Bone marrow (tissue), 2 donors: ENCODE results near the gene PAQR5.
"Not testable (repeated sequence)": the region's sequence is repeated elsewhere in the genome, so short reads cannot be mapped to it uniquely, and the experiment has no call there.

ENCODE experiments used
- DNase-seq, 2 donors: peaks; one replicate each; lab custom pipeline; 2025; lab: John Stamatoyannopoulos, UW

The PAQR5 gene

GRCh38 chr15:69293741-69294615 is 4.7 kb upstream of the PAQR5 start:
- no peak for DNase-seq

GRCh38 chr15:69296606-69297005 is 2.1 kb upstream of the PAQR5 start:
- DNase-seq: no peak

GRCh38 chr15:69297642-69298353 is 914 bp upstream of the PAQR5 start:
- no peak for DNase-seq

GRCh38 chr15:69298354-69298696 is 387 bp upstream of the PAQR5 start:
- no peak for DNase-seq

GRCh38 chr15:69299451-69299886 is 757 bp downstream of the PAQR5 start:
- no peak for DNase-seq

GRCh38 chr15:69299943-69300588 is 1.4 kb downstream of the PAQR5 start:
- DNase-seq: no peak

- not testable (repeated sequence) for DNase-seq
Observed at GRCh38 chr15:69301101-69301500, 2.4 kb downstream of the PAQR5 start.

- not testable (repeated sequence) for DNase-seq
Observed at GRCh38 chr15:69302087-69302486, 3.4 kb downstream of the PAQR5 start.

GRCh38 chr15:69302929-69303328 is 4.2 kb downstream of the PAQR5 start:
- no peak for DNase-seq

- no peak for DNase-seq
Observed at GRCh38 chr15:69303337-69304181, 4.8 kb downstream of the PAQR5 start.

GRCh38 chr15:69304182-69304545 is 5.5 kb downstream of the PAQR5 start:
- no peak for DNase-seq

- DNase-seq: no peak
Observed at GRCh38 chr15:69305204-69305931, 6.7 kb downstream of the PAQR5 start.

- DNase-seq: no peak
Observed at GRCh38 chr15:69305933-69306568, 7.3 kb downstream of the PAQR5 start.

- DNase-seq: no peak
Observed at GRCh38 chr15:69307939-69308338, 9.2 kb downstream of the PAQR5 start.

GRCh38 chr15:69308949-69309348 is 10.2 kb downstream of the PAQR5 start:
- DNase-seq: no peak

GRCh38 chr15:69311319-69311721 is 12.6 kb downstream of the PAQR5 start:
- DNase-seq: no peak

GRCh38 chr15:69313432-69314000 is 14.8 kb downstream of the PAQR5 start:
- no peak for DNase-seq

GRCh38 chr15:69314131-69314530 is 15.4 kb downstream of the PAQR5 start:
- DNase-seq: no peak

- DNase-seq: no peak
Observed at GRCh38 chr15:69314736-69315135, 16.0 kb downstream of the PAQR5 start.

- DNase-seq: no peak
Observed at GRCh38 chr15:69315402-69316110, 16.8 kb downstream of the PAQR5 start.
